ENCODE data around the gene PHB1.
"Not testable (repeated sequence)": the region's sequence is repeated elsewhere in the genome, so short reads cannot be mapped to it uniquely, and the experiment has no call there.

PHB1 gene

GRCh38 chr17:49404906-49405305 is 9.8 kb downstream of the PHB1 start:
- no peak for DNase-seq (ENCODE audit: low read depth)

- DNase-seq (ENCODE audit: low read depth) = no peak
These were observed 10.3 kb downstream of the PHB1 start for GRCh38 chr17:49404361-49404760.

GRCh38 chr17:49403514-49404289 is 11.0 kb downstream of the PHB1 start:
- DNase-seq (ENCODE audit: low read depth) = no peak

- no peak for DNase-seq (ENCODE audit: low read depth)
These were observed 12.0 kb downstream of the PHB1 start for GRCh38 chr17:49402706-49403105.

- no peak for DNase-seq (ENCODE audit: low read depth)
These were observed 12.6 kb downstream of the PHB1 start for GRCh38 chr17:49401971-49402611.

- DNase-seq (ENCODE audit: low read depth) = no peak
These were observed 14.7 kb downstream of the PHB1 start for GRCh38 chr17:49399995-49400394.

GRCh38 chr17:49397586-49397985 is 17.1 kb downstream of the PHB1 start:
- no peak for DNase-seq (ENCODE audit: low read depth)

GRCh38 chr17:49393491-49394255 is 21.0 kb downstream of the PHB1 start:
- no peak for DNase-seq (ENCODE audit: low read depth)

- DNase-seq (ENCODE audit: low read depth) = no peak
These were observed 23.9 kb downstream of the PHB1 start for GRCh38 chr17:49390548-49391324.

- DNase-seq (ENCODE audit: low read depth) = not testable (repeated sequence)
These were observed 25.0 kb downstream of the PHB1 start for GRCh38 chr17:49389514-49390347.

- no peak for DNase-seq (ENCODE audit: low read depth)
These were observed 25.8 kb downstream of the PHB1 start for GRCh38 chr17:49388692-49389513.

- DNase-seq (ENCODE audit: low read depth) = no peak
These were observed 26.4 kb downstream of the PHB1 start for GRCh38 chr17:49388290-49388640.

- no peak for DNase-seq (ENCODE audit: low read depth)
These were observed 27.0 kb downstream of the PHB1 start for GRCh38 chr17:49387498-49388289.

- no peak for DNase-seq (ENCODE audit: low read depth)
These were observed 28.3 kb downstream of the PHB1 start for GRCh38 chr17:49386373-49386772.

- no peak for DNase-seq (ENCODE audit: low read depth)
These were observed 29.7 kb downstream of the PHB1 start for GRCh38 chr17:49384951-49385350.

- no peak for DNase-seq (ENCODE audit: low read depth)
These were observed 31.6 kb downstream of the PHB1 start for GRCh38 chr17:49383060-49383459.

- DNase-seq (ENCODE audit: low read depth) = no peak
These were observed 32.1 kb downstream of the PHB1 start for GRCh38 chr17:49382556-49382955.

GRCh38 chr17:49381793-49382192 is 32.9 kb downstream of the PHB1 start:
- no peak for DNase-seq (ENCODE audit: low read depth)

GRCh38 chr17:49381033-49381432 is 33.6 kb downstream of the PHB1 start:
- DNase-seq (ENCODE audit: low read depth) = no peak

- no peak for DNase-seq (ENCODE audit: low read depth)
These were observed 34.8 kb downstream of the PHB1 start for GRCh38 chr17:49379926-49380325.

Measured in stimulated activated CD8-positive, alpha-beta memory T cell treated with anti-CD3 and anti-CD28 coated beads, Interleukin-7, amount 100 ng/mL, for 24 hours (primary cell).